Measurements from ENCODE around the gene ANGPTL8. TPM values are rescaled to one million over a fixed set of nuclear protein-coding genes. Genes with fewer than 3 reads are reported as not detected.

ANGPTL8 gene
- total RNA-seq, 5 donors from 2014 or later (not counting 1 experiment from before 2014, with no cell fraction given): not detected

Other genes starting within 250 kb of the ANGPTL8 start
- gene LDLR, start 150.2 kb upstream of the ANGPTL8 start, total RNA-seq: 10 to 100 TPM; 33.8 to 50.4 (median 42.0) TPM
- 1 to 10 TPM in 4 of 5 donors, under 1 TPM in 1; 0.95 to 3.6 (median 2.4) TPM for gene SPC24, start 83.8 kb upstream of the ANGPTL8 start, total RNA-seq
- 1 to 10 TPM in 3 of 5 donors, under 1 TPM in 2; 0.68 to 1.9 (median 1.2) TPM for gene KANK2, start 42.1 kb upstream of the ANGPTL8 start, total RNA-seq
- 1 to 10 TPM in 3 of 5 donors, under 1 TPM in 2; 0.78 to 1.8 (median 1.0) TPM for gene DOCK6, start 22.9 kb downstream of the ANGPTL8 start, total RNA-seq
- gene TSPAN16, start 56.5 kb downstream of the ANGPTL8 start, total RNA-seq: not detected
- 1 to 10 TPM; 4.7 to 9.5 (median 8.8) TPM for gene RAB3D, start 100.0 kb downstream of the ANGPTL8 start, total RNA-seq
- 10 to 100 TPM; 15.6 to 32.9 (median 27.0) TPM for gene TMEM205, start 106.6 kb downstream of the ANGPTL8 start, total RNA-seq
- 10 to 100 TPM; 59.7 to 81.8 (median 69.6) TPM for gene CCDC159, start 106.9 kb downstream of the ANGPTL8 start, total RNA-seq
- gene PLPPR2, start 115.8 kb downstream of the ANGPTL8 start, total RNA-seq: 10 to 100 TPM in 3 of 5 donors, 1 to 10 TPM in 2; 8.6 to 16.2 (median 10.7) TPM
- 1 to 10 TPM; 1.6 to 5.5 (median 4.3) TPM for gene SWSAP1, start 135.0 kb downstream of the ANGPTL8 start, total RNA-seq
- 10 to 100 TPM in 1 of 5 donors, 1 to 10 TPM in 4; 5.9 to 11.0 (median 6.7) TPM for gene EPOR, start 144.7 kb downstream of the ANGPTL8 start, total RNA-seq
- gene RGL3, start 179.7 kb downstream of the ANGPTL8 start, total RNA-seq: under 1 TPM in 3 of 5 donors, not detected in 2; 0.22 to 0.72 (median 0.50) TPM
- under 1 TPM in 1 of 5 donors, not detected in 4; 0.20 TPM for gene ODAD3, start 195.5 kb downstream of the ANGPTL8 start, total RNA-seq
- 100 to 1,000 TPM; 248 to 382 (median 334) TPM for gene PRKCSH, start 196.0 kb downstream of the ANGPTL8 start, total RNA-seq
- gene ELAVL3, start 241.4 kb downstream of the ANGPTL8 start, total RNA-seq: under 1 TPM in 1 of 5 donors, not detected in 4; 0.47 TPM

Data from T-cell (primary cell).